Activated CD4-positive, alpha-beta T cell treated with anti-CD3 and anti-CD28 coated beads, Interleukin-2, Interleukin-4, amounts not matched to agents 100 ng/mL and 50 ng/mL, durations not matched to agents 16 hours and 8 hours (primary cell): ENCODE measurements around the gene CDK19.
"Not testable (repeated sequence)": the region's sequence is repeated elsewhere in the genome, so short reads cannot be mapped to it uniquely, and the experiment has no call there.

ENCODE experiments used
- DNase-seq: peaks from one replicate; pipeline ENCODE4 v3.0.0-alpha.2; 2020; ENCODE audit warnings: low spot score

The CDK19 gene

DNA sequence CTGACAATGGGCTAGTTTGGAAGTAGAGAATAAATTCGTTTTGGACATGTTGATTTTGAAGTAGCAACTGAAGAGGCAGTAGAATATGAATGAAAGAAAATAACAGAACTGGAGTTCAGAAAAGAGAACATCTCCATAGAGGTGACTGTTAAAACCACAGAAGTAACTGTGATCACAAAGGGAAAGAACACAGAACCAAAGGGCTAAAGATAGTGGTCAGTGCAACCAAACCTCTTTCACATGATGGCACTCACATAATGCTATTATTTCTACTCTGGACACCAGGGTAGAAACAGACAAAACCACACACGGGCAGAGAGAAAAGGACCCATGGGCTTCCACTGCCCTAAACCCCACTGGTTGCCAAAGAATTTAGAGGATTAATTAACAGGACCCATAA lies 58.5 kb downstream of the CDK19 start:
- no peak for DNase-seq

DNA sequence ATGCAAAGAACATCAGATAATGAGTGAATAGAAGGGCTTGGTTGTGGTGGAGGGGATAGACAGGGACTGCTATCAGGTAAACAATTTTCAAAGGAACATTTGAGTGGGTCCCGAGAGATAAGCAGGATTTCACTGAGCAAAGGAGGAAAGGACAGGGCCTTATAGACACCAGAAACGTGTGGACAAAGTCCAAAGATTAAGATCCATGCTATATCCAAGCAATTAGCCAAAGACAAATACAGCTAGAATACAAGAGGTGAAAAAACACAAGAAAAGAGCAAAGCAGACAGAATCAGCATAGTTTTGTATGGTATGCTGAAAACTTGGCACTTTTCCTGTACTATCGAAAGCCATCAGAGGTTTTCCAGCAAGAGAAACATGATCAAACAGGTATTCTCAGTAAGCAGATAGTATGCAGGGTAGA lies 59.8 kb downstream of the CDK19 start:
- DNase-seq, result no peak

GRCh38 chr6:110753936-110754668 lies 61.2 kb downstream of the CDK19 start:
- not testable (repeated sequence) for DNase-seq

DNA sequence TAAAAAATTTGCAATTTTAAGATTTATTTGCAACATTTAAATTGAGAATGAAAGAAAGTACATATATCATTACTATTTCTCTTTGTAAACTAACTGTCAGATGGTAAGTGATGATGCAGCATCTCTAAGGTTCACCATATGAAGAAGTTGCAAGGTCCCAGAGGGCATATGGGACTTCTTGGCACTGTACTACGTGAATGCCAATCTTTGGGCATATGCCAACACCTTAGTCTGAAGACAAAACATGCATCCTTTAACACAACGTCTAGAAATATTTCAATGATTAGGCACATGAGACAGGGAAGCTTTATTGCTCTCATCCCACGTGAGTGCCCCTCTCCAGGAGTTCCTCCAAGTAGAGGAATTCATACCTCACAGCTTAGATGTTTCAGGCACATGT lies 66.8 kb downstream of the CDK19 start:
- DNase-seq, result no peak

- no peak for DNase-seq
These were observed 68.6 kb downstream of the CDK19 start for GRCh38 chr6:110746680-110747079.

- DNase-seq, result no peak
These were observed 70.3 kb downstream of the CDK19 start for GRCh38 chr6:110744991-110745390.

DNA sequence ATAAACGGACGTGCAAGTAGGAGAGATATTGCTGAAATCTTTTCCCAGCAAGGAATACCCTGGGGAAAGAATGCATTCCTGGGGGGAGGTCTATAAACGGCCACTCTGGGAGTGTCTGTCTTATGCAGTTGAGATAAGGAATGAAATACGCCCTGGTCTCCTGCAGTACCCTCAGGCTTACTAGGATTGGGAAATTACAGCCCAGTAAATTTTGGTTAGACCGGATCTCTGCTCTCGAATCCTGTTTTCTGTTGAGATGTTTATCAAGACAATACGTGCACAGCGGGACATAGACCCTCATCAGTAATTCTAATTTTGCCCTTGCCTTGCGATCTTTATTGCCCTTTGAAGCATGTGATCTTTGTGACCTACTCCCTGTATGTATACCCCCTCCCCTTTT lies 72.7 kb downstream of the CDK19 start:
- DNase-seq, result not testable (repeated sequence)

DNA sequence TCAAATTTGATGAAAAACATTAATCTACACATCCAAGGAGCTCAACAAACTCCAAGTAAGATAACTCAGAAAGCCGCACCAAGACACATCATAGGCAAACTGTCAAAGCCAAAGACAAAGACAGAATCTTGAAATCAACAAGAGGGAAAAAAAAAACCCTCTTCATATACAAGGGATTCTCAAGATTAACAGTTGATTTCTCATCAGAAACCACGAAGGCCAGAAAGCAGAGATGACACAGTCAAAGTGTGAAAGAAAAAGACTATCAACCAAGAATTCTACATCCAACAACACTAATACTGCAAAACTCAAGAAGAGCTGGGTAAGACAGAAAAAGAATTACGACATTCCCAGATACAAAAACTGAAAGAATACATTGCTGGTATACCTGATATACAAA lies 73.8 kb downstream of the CDK19 start:
- peak; percentile 46 for DNase-seq

DNA sequence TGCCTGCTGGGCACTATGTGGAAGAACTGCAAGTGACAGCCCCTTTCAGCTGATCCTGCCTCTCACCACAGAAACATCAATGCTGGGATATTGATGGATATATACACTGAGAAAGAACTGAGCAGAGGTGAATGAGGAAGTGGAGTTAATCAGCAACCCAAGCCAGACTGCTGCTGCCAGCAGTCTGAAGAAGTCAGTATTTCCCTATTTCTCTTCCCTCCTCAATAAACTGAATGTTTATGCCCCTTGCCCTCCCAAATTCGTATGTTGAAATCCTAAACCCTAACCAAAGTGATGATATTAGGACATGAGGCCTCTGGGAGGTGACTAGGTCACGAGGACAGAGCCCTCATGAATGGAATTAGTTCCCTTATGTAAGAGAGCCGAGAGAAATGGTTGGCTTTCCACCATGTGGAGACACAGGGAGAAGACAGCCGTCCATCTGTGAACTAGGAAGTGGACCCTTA lies 76.3 kb downstream of the CDK19 start:
- DNase-seq, result no peak

DNA sequence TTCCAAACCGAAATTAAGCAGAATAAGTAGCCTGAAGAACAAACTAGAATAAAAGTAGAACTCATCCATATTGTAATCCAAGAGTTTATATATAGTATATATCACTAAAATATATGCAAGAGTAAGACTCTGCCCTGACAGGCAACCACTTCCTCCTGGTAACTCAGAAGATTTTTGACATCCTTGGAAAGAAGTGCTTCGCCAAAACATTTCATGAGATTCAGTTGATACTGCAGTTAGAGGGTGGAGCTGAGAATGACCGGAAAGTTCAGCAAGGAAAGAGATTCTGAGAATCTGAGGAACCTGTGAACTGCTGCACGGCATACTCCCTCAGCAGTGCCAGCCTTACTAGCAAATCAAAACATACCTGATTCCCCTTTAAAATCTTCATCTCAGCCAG lies 79.6 kb downstream of the CDK19 start:
- no peak for DNase-seq

- no peak for DNase-seq
These were observed 83.4 kb downstream of the CDK19 start for GRCh38 chr6:110731898-110732297.

- no peak for DNase-seq
These were observed 84.1 kb downstream of the CDK19 start for GRCh38 chr6:110731196-110731595.

DNA sequence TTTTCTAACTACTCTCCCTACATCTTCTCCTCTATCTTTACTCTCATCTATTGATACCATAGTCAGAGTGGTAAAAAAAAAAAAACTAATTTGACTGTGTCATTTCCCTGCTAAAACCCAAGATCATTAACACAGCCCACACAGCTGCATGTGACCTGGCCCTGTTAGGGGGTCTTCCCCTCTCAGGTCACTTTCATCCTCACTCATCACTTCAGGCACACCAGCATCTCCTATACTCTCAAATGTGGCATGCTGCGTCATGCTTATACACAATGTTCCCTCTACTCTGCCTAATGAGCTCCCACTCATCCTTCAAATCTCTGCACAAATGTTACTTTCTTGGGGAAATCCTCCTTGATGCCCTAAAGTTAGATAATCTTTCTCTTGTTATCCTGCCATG lies 86.8 kb downstream of the CDK19 start:
- no peak for DNase-seq

GRCh38 chr6:110723017-110723416 lies 92.3 kb downstream of the CDK19 start:
- DNase-seq, result no peak

- no peak for DNase-seq
These were observed 95.2 kb downstream of the CDK19 start for GRCh38 chr6:110720066-110720465.

DNA sequence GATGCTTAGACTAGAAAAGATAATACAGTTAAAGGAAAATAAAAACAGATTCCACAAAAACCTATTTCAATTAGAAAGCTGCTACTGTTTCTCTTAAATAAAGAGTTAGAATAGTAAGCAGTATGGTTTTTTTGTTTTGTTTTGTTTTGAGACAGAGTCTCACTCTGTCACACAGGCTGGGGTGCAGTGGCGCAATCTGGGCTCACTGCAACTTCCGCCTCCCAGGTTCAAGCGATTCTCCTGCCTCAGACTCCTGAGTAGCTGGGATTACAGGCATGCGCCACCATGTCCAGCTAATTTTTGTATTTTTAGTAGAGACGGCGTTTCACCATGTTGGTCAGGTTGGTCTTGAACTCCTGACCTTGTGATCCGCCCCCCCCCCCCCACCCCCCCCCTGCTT lies 95.7 kb downstream of the CDK19 start:
- DNase-seq, result not testable (repeated sequence)

DNA sequence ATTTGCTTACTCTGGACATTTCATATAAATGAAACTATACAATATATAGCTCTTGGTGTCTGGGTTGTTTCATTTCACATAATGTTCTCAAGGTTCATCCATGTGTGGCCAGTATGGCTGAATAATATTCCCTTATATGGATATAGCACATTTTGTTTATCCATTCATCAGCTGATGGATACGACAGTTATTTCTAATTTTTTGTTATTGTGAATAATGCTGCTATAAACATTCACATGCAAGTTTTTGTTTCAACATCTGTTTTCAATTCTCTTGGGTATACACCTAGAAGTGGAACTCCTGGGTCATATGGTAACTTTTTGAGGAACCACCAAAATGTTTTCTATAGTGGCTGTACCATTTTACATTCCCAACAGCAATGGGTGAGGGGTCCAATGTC lies 101.1 kb downstream of the CDK19 start:
- DNase-seq, result no peak

- no peak for DNase-seq
These were observed 103.0 kb downstream of the CDK19 start for GRCh38 chr6:110712238-110712637.

GRCh38 chr6:110710115-110710514 lies 105.2 kb downstream of the CDK19 start:
- no peak for DNase-seq

GRCh38 chr6:110708295-110708950 lies 106.8 kb downstream of the CDK19 start:
- DNase-seq, result no peak

DNA sequence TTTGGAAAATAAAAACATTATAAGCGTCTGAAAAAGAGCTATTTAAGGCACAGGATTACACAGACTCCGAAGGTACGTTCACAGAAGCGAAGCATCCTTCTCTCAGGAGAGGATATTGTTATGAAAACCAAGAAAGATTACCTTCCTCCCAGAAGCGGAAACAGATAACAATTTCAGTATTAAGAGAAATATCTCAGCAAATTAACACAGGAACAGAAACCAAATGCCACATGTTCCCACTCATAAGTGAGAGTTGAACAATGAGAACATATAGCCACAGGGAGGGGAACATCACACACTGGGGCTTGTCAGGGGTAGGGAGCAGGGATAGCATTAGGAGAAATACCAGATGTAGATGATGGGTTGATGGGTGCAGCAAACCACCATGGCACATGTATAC lies 109.7 kb downstream of the CDK19 start:
- no peak for DNase-seq

DNA sequence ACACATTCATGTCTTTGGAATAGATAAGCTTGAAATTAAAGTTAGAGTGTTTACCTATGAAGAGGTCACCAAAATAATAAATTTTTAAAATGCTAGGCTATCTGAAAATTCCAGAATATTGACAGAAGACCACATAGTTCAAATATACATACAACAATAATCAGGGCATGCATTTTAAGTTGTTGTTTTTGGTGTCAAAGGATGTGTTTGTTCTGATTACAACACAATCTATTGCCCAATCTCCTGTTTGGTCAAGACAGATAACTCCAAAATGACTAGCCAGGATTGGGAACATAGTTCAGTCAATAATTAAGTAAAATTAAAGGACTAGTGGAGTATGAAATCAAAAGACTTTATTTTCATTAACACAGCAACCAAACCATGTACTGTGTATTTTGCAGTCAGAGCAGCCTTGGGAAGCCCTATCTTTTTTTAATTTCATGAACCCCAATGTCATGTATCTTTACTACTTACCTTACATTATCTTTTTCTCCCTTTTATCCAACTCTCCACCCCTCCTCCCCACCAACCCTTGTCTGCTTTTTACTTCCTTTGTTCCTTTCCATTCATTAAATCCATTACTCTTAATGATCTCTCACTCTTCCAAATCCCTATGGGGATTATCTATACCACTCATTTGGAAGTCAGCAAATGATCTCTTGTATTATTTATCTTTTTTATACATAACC lies 111.2 kb downstream of the CDK19 start:
- DNase-seq, result no peak
